ENCODE data around the gene DDI1. TPM values are rescaled to one million over a fixed set of nuclear protein-coding genes. Genes with fewer than 3 reads are reported as not detected.

Gene DDI1
- total RNA-seq, 1 experiment from 2014 or later: not detected

GRCh38 chr11:104076455-104076854, 40.0 kb downstream of the DDI1 start:
- no peak for DNase-seq (ENCODE audit: low read depth)

- DNase-seq (ENCODE audit: low read depth): no peak
These were observed 41.8 kb downstream of the DDI1 start for GRCh38 chr11:104078245-104078644.

- no peak for DNase-seq (ENCODE audit: low read depth)
These were observed 42.6 kb downstream of the DDI1 start for GRCh38 chr11:104078995-104079394.

- no peak for DNase-seq (ENCODE audit: low read depth)
These were observed 50.2 kb downstream of the DDI1 start for GRCh38 chr11:104086621-104087020.

Other genes with a start within 250 kb of the DDI1 start
- not detected in 2 replicates for gene PDGFD, start 127.5 kb downstream of the DDI1 start, total RNA-seq (2014; rRNA removed; shearing (Covaris generic))

All from HT1080 (cell line).